ENCODE results near the gene ALPI. TPM values are rescaled to one million over a fixed set of nuclear protein-coding genes. Genes with fewer than 3 reads are reported as not detected.

ALPI gene
- total RNA-seq, 1 experiment from 2014 or later = not detected

GRCh38 chr2:232416521-232417470 lies 39.2 kb upstream of the ALPI start:
- POLR2A ChIA-PET (ENCODE audit: unreplicated experiment) = no interaction called here
- BruUV-seq (replicated peaks) = no TSS peak
- DNase-seq (no peak), ATAC-seq (no peak)
- Histone ChIP-seq H3K36me3 (ENCODE audit: low read depth, low read length) (no peaks in the 10 kb centered on the region), H3K9me3 (ENCODE audit: low read length) (no peaks in the 10 kb centered on the region), H3K9me2 (replicated peaks; ENCODE audit: low read length) (no peaks in the 10 kb centered on the region), H3K9ac (ENCODE audit: low read length) (no peak overlapping the region), H3F3A (ENCODE audit: low read length, unreplicated experiment) (no peaks in the 10 kb centered on the region), H3K4me1 (ENCODE audit: insufficient read depth, low read length) (no peaks in the 10 kb centered on the region), H3K27ac (ENCODE audit: low read length) (no peak overlapping the region), H3K4me3 (ENCODE audit: low read length) (no peak overlapping the region), H2AFZ (ENCODE audit: low read length) (no peak overlapping the region), H3K27me3 (ENCODE audit: low read length) (peaks cover 24% of the 10 kb centered on the region), H4K20me1 (ENCODE audit: low read length) (no peaks in the 10 kb centered on the region), H3K4me2 (ENCODE audit: low read length) (no peak overlapping the region), H3K79me2 (ENCODE audit: low read length) (no peaks in the 10 kb centered on the region)
- TF ChIP-seq EZH2 (IDR thresholded peaks at IDR 0.05; ENCODE audit: low read length, unreplicated experiment) = no peak
- TF ChIP-seq CTCF (conservative IDR thresholded peaks at IDR 0.05; ENCODE audit: low read depth, low read length) = no peak
- no peak for TF ChIP-seq EZH2phosphoT487 (IDR thresholded peaks at IDR 0.05; ENCODE audit: borderline replicate concordance, low read length)
- CTCF ChIA-PET = no interaction called here
- intact Hi-C loops (cut with micrococcal nuclease) = no loop called here

- H3K36me3 ChIP-seq (ENCODE audit: low read depth, low read length) = no peaks in the 10 kb centered on the region
- H3K9me3 ChIP-seq (ENCODE audit: low read length) = peaks cover 2% of the 10 kb centered on the region; the same call in 1 of the 2 replicates
- ATAC-seq (no peak), DNase-seq (no peak)
- POLR2A ChIA-PET (ENCODE audit: unreplicated experiment) = no interaction called here
- no peaks in the 10 kb centered on the region for H3K4me1 ChIP-seq (ENCODE audit: insufficient read depth, low read length)
- H3K4me2 ChIP-seq (ENCODE audit: low read length) = no peak overlapping the region
- peaks cover 24% of the 10 kb centered on the region for H3K27me3 ChIP-seq (ENCODE audit: low read length)
- H4K20me1 ChIP-seq (ENCODE audit: low read length) = no peaks in the 10 kb centered on the region
- no peak for TF ChIP-seq CTCF (conservative IDR thresholded peaks at IDR 0.05; ENCODE audit: low read depth, low read length)
- no peak for TF ChIP-seq EZH2 (IDR thresholded peaks at IDR 0.05; ENCODE audit: low read length, unreplicated experiment)
- TF ChIP-seq EZH2phosphoT487 (IDR thresholded peaks at IDR 0.05; ENCODE audit: borderline replicate concordance, low read length) = no peak
- H3K9ac ChIP-seq (ENCODE audit: low read length) = no peak overlapping the region
- no peak overlapping the region for H3K27ac ChIP-seq (ENCODE audit: low read length)
- no peaks in the 10 kb centered on the region for H3K79me2 ChIP-seq (ENCODE audit: low read length)
- H3F3A ChIP-seq (ENCODE audit: low read length, unreplicated experiment) = no peaks in the 10 kb centered on the region
- intact Hi-C loops (cut with micrococcal nuclease) = no loop called here
- BruUV-seq (replicated peaks) = no TSS peak
- no peak overlapping the region for H3K4me3 ChIP-seq (ENCODE audit: low read length)
- no peak overlapping the region for H2AFZ ChIP-seq (ENCODE audit: low read length)
- CTCF ChIA-PET = no interaction called here
- H3K9me2 ChIP-seq (replicated peaks; ENCODE audit: low read length) = no peaks in the 10 kb centered on the region
Measured at GRCh38 chr2:232417489-232417888, 38.5 kb upstream of the ALPI start.

GRCh38 chr2:232418056-232418455 lies 37.9 kb upstream of the ALPI start:
- Histone ChIP-seq H3K9me2 (replicated peaks; ENCODE audit: low read length) (no peaks in the 10 kb centered on the region), H3F3A (ENCODE audit: low read length, unreplicated experiment) (no peaks in the 10 kb centered on the region), H4K20me1 (ENCODE audit: low read length) (no peaks in the 10 kb centered on the region), H3K79me2 (ENCODE audit: low read length) (no peaks in the 10 kb centered on the region), H3K9me3 (ENCODE audit: low read length) (peaks cover 5% of the 10 kb centered on the region; the same call in 1 of the 2 replicates), H3K27me3 (ENCODE audit: low read length) (peaks cover 24% of the 10 kb centered on the region), H3K4me3 (ENCODE audit: low read length) (no peak overlapping the region), H3K36me3 (ENCODE audit: low read depth, low read length) (no peaks in the 10 kb centered on the region), H3K4me1 (ENCODE audit: insufficient read depth, low read length) (no peaks in the 10 kb centered on the region), H3K9ac (ENCODE audit: low read length) (no peak overlapping the region), H3K27ac (ENCODE audit: low read length) (no peak overlapping the region), H3K4me2 (ENCODE audit: low read length) (no peak overlapping the region), H2AFZ (ENCODE audit: low read length) (no peak overlapping the region)
- TF ChIP-seq EZH2 (IDR thresholded peaks at IDR 0.05; ENCODE audit: low read length, unreplicated experiment) (no peak), EZH2phosphoT487 (IDR thresholded peaks at IDR 0.05; ENCODE audit: borderline replicate concordance, low read length) (no peak), CTCF (conservative IDR thresholded peaks at IDR 0.05; ENCODE audit: low read depth, low read length) (no peak)
- intact Hi-C loops (cut with micrococcal nuclease) = no loop called here
- DNase-seq (no peak), ATAC-seq (no peak)
- BruUV-seq (replicated peaks) = no TSS peak
- CTCF ChIA-PET = no interaction called here
- POLR2A ChIA-PET (ENCODE audit: unreplicated experiment) = no interaction called here
